ENCODE results near the gene PNMA8A. TPM values are rescaled to one million over a fixed set of nuclear protein-coding genes. Genes with fewer than 3 reads are reported as not detected.

The PNMA8A gene
- total and polyA plus RNA-seq, 2 of the 8 experiments (the other 6 are each of a cell fraction or from before 2014, with no cell fraction given), result 10.0 to 22.8 TPM

GRCh38 chr19:46487802-46488445 lies 16.6 kb upstream of the PNMA8A start:
- Histone ChIP-seq H2AK5ac (ENCODE audit: low read depth, low read length) (no peak overlapping the region), H2BK20ac (ENCODE audit: low read length) (0 out of 2 replicates have a peak overlapping the region, but pooled peaks have one; percentile 1), H2AFZ (ENCODE audit: low read length) (peak overlapping the region; percentile 60; the same call in 1 of the 2 replicates), H3K79me2 (ENCODE audit: control insufficient read depth in 1 of 2, insufficient read depth in 2 of 2, low read length in 2 of 2) (no peaks in the 10 kb centered on the region), H4K20me1 (replicated peaks in 1 of 2; ENCODE audit: control insufficient read depth in 1 of 2, insufficient read depth in 2 of 2, low read length in 2 of 2) (peaks cover 3 to 6% of the 10 kb centered on the region in 2 experiments), H3K4me3 (ENCODE audit: extremely low read depth in 1 of 4, insufficient read depth in 2 of 4, low read depth in 3 of 4, low read length in 4 of 4) (peak overlapping the region in 3 of 4 experiments; percentile 31 to 50 (median 43); a peak in 6 of 8 replicates), H4K5ac (ENCODE audit: insufficient read length, low read depth, low read length) (no peak overlapping the region), H4K91ac (replicated peaks; ENCODE audit: insufficient read length, low read length) (no peak overlapping the region), H3K18ac (ENCODE audit: extremely low read depth, low read length) (no peak overlapping the region; the same call in 1 of the 2 replicates), H2BK12ac (ENCODE audit: low read depth, low read length) (peak overlapping the region; percentile 55; the same call in 1 of the 2 replicates), H4K8ac (ENCODE audit: extremely low read depth, insufficient read depth, low read length) (peak overlapping the region; percentile 37; the same call in 1 of the 2 replicates), H2BK15ac (ENCODE audit: low read length) (no peak overlapping the region), H3K14ac (ENCODE audit: insufficient read length) (no peak overlapping the region), H3K9ac (replicated peaks in 1 of 4; ENCODE audit: extremely low read depth in 1 of 4, low read depth in 3 of 4, low read length in 3 of 4) (no peak overlapping the region; a peak in 1 of 7 replicates), H2BK120ac (replicated peaks; ENCODE audit: low read depth, low read length) (no peak overlapping the region), H3K23ac (ENCODE audit: insufficient read length) (no peak overlapping the region), H3K9me3 (ENCODE audit: insufficient read depth in 2 of 2, low read depth in 1 of 2, low read length in 1 of 2) (no peaks in the 10 kb centered on the region), H3K27me3 (replicated peaks in 1 of 4; ENCODE audit: control insufficient read depth in 3 of 4, extremely low read depth in 1 of 4, insufficient read depth in 3 of 4, low read length in 3 of 4) (peaks cover 21 to 64% (median 53%) of the 10 kb centered on the region in 4 experiments), H3K23me2 (ENCODE audit: low read depth, low read length) (peaks cover 6% of the 10 kb centered on the region; the same call in 1 of the 2 replicates), H3K56ac (replicated peaks; ENCODE audit: insufficient read length, low read depth, low read length) (no peak overlapping the region), H3K4me1 (replicated peaks in 1 of 4; ENCODE audit: control insufficient read depth in 3 of 4, insufficient read depth in 4 of 4, low read length in 3 of 4) (peaks cover 0 to 23% (median 14%) of the 10 kb centered on the region in 4 experiments; a peak in 6 of 7 replicates), H3K36me3 (ENCODE audit: control insufficient read depth in 2 of 4, insufficient read depth in 4 of 4, low read length in 3 of 4) (no peaks in the 10 kb centered on the region), H2BK5ac (ENCODE audit: low read depth, low read length) (no peak overlapping the region), H3K79me1 (ENCODE audit: low read depth, low read length) (no peaks in the 10 kb centered on the region), H3K4ac (replicated peaks; ENCODE audit: insufficient read length, low read depth, low read length) (no peak overlapping the region), H3K27ac (ENCODE audit: low read depth, low read length) (no peak overlapping the region), H3K4me2 (ENCODE audit: insufficient read depth in 1 of 2, low read depth in 2 of 2, low read length in 2 of 2) (peak overlapping the region; percentile 53 to 74)
- ChIA-PET CTCF (ENCODE audit: partially characterized antibody) (interaction anchor here (0.8 to 6.7 kb wide), 28 partner anchors 9 to 208 kb away, joined by 3 to 254 read pairs (median 5); partner anchors contain the start of genes PNMA8A and PNMA8B), POLR2A (ENCODE audit: partially characterized antibody) (interaction anchor here (0.7 to 1.7 kb wide), 7 partner anchors 10 to 227 kb away, joined by 3 to 6 read pairs (median 4); partner anchors contain the start of gene CCDC8)
- WGBS, 2 experiments (ENCODE audit: extremely low coverage in 1 of 2, insufficient coverage in 1 of 2, insufficient read length in 1 of 2, insufficient replicate concordance in 2 of 2, low coverage in 1 of 2, low lambda C conversion rate in 2 of 2, missing lambda C conversion rate in 1 of 2), result 6% methylated on average over 27 of the region's 38 CpGs; no CpG with 5 or more reads in 1 of the 2 experiments
- FAIRE-seq (peak; percentile 52), DNase-seq (ENCODE audit: low read depth in 1 of 2, low spot score in 2 of 2) (peak; percentile 39 to 98)
- TF ChIP-seq SIN3A (conservative IDR thresholded peaks at IDR 0.05 in 1 of 2, IDR thresholded peaks at IDR 0.05 in 1 of 2; ENCODE audit: low read depth in 1 of 2, low read length in 2 of 2) (0 out of 4 replicates have a peak, but pooled peaks of 1 of the 2 experiments have one; percentile 31), CREB1 (IDR thresholded peaks at IDR 0.05) (peak; percentile 63), CBX8 (IDR thresholded peaks at IDR 0.05; ENCODE audit: borderline replicate concordance, low read depth, low read length) (no peak), KDM5A (IDR thresholded peaks at IDR 0.05; ENCODE audit: low read length) (no peak), JUND (IDR thresholded peaks at IDR 0.05; ENCODE audit: low read length) (no peak), RBBP5 (IDR thresholded peaks at IDR 0.05; ENCODE audit: borderline replicate concordance, low read depth, low read length) (no peak), E2F6 (IDR thresholded peaks at IDR 0.05) (peak; percentile 90), KDM1A (IDR thresholded peaks at IDR 0.05; ENCODE audit: borderline replicate concordance, low read length) (peak; percentile 41; the same call in 1 of the 2 replicates), TEAD4 (IDR thresholded peaks at IDR 0.05; ENCODE audit: low read depth, low read length) (0 out of 2 replicates have a peak, but pooled peaks have one; percentile 26)

Measured in H1 (cell line).